DMS 273 treated with DMSO at 0.1 percent for 48 hours (cell line): ENCODE data around the gene MYO9B.
"Not testable (repeated sequence)": the region's sequence is repeated elsewhere in the genome, so short reads cannot be mapped to it uniquely, and the experiment has no call there.

Experiments used
- DNase-seq: peaks from one replicate; lab custom pipeline; 2025; lab: John Stamatoyannopoulos, UW

Gene MYO9B

GRCh38 chr19:17183858-17184321 is 108.3 kb downstream of the MYO9B start:
- DNase-seq, result no peak

DNA sequence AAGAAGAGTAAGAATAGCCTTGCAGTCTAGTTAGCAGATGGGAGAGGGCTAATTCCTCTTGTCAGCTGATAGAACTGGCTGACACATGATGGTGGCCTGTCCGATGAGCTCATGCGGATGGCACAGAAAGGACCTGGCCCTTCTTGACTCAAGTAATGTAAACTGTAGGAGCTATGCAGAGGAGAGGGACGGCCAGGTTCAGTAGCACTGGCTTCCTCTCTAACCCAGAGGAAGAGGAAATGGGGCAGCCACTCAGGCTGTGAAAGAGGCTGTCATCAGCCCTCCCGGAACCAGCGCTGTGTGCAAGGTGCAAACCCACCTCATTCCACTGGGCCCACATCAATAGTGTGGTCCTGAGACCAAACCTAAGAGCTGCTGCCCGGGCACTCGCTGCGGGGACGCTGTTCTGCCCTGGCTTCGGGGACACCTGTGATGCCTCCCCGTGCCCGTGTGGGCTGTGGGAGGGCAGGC is 108.8 kb downstream of the MYO9B start:
- DNase-seq, result no peak

- no peak for DNase-seq
Observed at GRCh38 chr19:17185590-17185989, 110.0 kb downstream of the MYO9B start.

DNA sequence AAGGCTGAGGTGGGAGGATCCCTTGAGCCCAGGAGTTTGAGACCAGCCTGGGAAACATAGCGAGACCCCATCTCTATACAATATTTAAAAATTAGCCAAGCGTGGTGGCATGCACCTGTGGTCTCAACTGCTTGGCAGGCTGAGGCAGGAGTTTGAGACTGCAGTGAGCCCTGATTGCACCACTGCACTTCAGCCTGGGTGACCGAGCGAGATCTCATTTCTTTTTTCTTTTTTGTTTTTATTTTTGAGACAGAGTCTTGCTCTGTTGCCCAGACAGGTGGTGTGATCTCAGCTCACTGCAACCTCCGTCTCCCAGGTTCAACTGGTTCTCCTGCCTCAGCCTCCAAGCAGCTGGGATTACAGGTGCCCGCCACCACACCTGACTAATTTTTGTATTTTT is 116.2 kb downstream of the MYO9B start:
- not testable (repeated sequence) for DNase-seq

DNA sequence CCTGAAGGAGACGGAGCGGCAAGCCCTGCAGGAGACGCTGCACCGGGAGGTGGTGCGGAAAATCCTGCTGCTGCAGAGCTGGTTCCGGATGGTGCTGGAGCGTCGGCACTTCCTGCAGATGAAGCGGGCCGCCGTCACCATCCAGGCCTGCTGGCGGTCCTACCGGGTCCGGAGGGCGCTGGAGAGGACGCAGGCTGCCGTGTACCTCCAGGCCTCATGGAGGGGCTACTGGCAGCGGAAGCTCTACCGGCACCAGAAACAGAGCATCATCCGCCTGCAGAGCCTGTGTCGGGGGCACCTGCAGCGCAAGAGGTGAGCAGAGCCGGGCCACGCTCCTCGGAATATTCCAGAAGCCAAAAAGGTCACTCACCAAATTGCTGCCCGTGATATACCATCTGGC is 117.2 kb downstream of the MYO9B start:
- DNase-seq, result no peak

GRCh38 chr19:17194608-17195007 is 119.0 kb downstream of the MYO9B start:
- DNase-seq, result no peak

DNA sequence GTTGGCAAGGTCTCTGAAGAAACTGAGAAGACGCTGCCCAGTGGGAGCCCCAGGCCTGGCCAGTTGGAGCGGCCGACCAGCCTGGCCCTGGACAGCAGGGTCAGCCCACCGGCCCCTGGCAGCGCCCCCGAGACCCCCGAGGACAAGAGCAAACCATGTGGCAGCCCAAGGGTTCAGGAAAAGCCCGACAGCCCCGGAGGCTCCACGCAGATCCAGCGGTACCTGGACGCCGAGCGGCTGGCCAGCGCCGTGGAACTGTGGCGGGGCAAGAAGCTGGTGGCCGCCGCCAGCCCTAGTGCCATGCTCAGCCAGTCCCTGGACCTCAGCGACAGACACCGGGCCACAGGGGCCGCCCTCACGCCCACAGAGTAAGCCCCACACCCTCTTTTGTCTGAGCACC is 119.5 kb downstream of the MYO9B start:
- no peak for DNase-seq

- DNase-seq, result no peak
Observed at GRCh38 chr19:17196610-17197009, 121.0 kb downstream of the MYO9B start.

GRCh38 chr19:17197666-17198065 is 122.1 kb downstream of the MYO9B start:
- DNase-seq, result no peak

GRCh38 chr19:17200408-17201079 is 125.0 kb downstream of the MYO9B start:
- no peak for DNase-seq

DNA sequence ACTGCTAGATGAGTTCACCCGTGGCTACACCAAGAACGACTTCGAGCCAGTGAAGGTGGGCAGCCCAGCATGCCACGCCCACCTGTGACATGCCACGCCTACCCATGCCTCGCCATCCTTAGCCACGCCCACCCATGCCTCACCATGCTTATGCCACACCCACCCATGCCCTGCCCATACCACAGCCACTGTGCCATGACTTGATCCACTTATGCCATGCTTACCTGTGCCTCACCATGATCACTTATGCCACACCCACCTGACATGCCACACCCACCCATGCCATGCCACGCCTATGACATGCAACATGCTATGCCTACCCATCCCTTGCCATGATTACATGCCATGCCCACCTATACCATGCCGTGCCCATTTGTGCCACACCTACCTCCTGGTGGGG is 126.7 kb downstream of the MYO9B start:
- DNase-seq, result no peak

DNA sequence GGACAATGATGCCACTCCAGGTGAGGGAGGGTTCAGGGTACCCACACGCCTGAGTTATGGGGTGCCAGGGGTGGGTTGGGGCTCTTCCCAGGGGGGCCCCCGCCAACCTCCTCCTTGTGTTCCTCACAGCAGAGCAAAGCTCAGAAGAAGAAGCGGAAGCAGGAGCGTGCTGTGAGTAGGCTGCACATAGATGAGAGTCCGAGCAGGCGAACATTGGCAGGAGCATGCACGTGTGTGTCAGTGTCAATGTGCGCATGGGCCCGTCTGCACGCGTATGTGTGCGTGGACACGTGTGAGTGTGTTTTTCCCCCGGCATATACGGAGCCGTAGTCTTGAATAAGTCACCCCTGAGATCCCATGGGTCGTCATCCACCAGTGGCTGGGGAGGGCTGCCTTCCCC is 127.1 kb downstream of the MYO9B start:
- DNase-seq, result no peak

GRCh38 chr19:17205237-17206140 is 129.9 kb downstream of the MYO9B start:
- no peak for DNase-seq

DNA sequence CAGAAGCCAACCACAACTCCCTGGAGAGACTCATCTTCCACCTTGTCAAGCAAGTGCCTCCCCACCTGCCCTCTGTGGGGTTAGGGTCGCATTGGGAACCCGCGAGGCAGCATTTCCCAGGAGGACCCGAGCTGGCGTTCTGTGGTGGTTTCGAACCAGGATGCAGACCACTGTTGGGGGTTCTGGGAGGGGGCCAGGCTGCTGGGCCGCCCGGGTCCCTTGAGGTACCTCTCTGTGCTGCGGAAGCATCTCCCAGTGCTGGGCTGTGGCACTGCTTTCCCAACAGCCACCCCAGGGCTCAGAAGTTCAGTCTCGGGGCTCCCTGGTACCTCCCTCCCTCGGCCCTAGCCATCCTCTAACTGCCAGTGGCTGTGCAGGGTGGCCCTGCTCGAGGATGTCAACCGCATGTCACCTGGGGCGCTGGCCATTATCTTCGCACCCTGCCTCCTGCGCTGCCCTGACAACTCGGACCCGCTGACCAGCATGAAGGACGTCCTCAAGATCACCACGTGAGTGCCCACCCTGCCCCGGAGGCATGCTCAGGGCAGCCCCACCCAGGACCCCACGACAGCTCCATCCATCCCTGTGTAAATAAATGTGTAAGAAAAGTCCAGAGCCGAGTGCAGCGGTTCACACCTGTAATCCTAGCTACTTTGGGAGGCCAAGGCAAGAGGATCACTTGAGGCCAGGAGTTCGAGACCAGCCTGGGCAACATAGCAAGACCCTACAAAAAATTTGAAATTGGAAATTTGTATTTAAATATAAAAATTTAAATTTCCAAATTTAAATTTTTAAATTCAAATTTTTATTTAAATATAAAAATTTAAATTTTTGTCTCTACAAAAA is 131.4 kb downstream of the MYO9B start:
- DNase-seq, result no peak

DNA sequence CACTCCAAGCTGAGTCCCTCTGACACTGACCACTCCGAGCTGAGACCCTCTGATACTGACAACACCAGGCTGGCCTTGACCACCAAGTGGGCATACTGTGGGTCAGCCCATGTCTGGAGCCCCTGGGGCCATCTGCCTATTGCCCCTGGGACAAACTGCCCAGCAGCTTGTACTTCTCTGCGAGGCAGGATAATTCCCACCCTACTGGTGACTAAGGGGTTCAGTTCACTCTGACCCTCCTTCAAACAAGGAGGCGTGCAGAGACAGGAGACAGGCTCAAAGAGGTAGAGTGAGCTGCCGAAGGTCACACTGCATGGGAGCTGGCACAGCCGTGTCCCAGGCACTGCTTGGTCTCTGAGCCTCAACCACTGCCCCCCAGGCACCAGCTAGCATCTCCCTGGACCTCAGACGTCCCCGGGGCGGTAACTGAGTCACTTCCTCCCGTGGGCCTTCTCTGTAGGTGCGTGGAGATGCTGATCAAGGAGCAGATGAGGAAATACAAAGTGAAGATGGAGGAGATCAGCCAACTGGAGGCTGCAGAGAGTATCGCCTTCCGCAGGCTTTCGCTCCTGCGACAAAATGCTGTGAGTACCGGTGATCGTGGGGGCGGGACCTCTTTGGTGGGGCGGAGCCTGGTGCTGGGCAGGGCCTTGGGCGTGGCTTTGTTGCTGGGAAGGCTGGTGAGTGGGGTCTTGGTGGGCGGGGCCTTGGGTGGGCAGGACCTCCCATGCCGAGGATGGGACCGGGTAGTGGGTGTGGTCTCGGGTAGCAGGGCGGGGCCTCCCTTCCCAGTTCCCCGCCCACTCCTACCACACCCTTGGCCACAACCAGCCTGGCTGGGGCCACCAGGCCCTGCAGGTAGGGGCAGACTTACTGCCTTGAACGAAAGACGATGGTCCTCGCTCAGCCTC is 133.8 kb downstream of the MYO9B start:
- DNase-seq, result no peak

GRCh38 chr19:17210296-17210695 is 134.7 kb downstream of the MYO9B start:
- no peak for DNase-seq

GRCh38 chr19:17211547-17212446 is 136.2 kb downstream of the MYO9B start:
- DNase-seq, result no peak

DNA sequence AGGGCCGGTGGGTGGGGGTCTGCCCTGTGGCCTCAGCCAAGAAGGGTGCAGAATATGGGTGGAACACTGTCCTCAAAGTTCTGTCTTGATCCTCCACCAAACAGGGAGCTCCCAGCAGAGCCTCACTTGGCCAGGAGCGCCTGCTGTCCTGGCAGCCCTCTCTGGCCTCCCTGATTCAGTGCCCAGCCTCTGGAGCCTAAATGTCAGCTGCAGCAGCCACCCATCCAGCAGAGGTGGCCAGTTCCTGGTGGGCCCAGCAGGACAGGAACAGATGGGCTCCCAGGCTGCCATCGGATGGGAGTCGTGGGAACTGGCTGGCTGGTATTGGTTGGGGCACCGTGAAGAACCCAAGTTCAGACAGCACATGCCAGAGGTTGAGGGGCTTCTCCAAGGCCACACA is 137.8 kb downstream of the MYO9B start:
- no peak for DNase-seq

DNA sequence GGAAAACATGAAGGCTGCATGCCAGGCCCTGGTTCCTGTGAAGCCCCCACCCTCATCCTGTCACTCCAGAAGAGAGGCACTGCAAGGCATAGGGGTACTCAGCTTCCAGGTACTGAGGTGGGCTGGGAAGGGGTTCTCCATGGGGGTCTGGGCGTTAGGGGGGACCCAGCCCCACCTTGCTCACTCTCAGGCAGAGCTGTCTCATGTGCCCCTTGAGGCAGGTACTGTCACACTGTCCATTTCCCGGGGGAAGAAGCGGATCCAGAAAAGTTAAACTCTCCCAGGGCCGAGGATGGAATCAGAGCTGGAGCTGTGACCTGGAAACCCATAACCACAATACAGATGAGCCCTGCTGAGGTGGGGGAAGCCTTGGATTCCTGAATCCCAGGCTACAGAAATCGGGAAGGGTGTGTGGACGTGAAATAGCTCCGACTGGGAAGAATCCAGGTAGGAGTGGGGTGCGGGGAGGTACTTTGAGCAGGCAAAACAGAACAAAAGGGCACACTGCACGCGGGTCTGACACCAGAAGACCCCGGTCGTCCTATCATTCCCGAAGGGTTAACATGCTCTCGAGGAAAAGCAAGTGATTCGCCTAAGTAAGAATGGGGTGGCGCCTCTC is 139.0 kb downstream of the MYO9B start:
- no peak for DNase-seq
